Gastrocnemius medialis (tissue), 4 donors: Measurements from ENCODE around the gene NACA. TPM values are rescaled to one million over a fixed set of nuclear protein-coding genes. Genes with fewer than 3 reads are reported as not detected.
A peak's percentile ranks its signal among the peaks of the same experiment; 100 is the strongest.

Experiments
- ATAC-seq, 2 donors: fragments of 150-250 bp; one replicate each; pipeline ENCODE4 v1.9.1; 2016
- DNase-seq, 2 donors: peaks; one replicate each; pipeline ENCODE4 v3.0.0-alpha.2; 2019
- H3K27ac ChIP-seq, 4 donors: fragments of 200-600 bp; sonication (generic); 1 replicate in 1 of 4; 2 replicates in 3 of 4; pipeline ENCODE4 v1.5.1; 2016 to 2018; ENCODE audit warnings: mild to moderate bottlenecking in 2 of 4, moderate library complexity in 1 of 4
- H3K27me3 ChIP-seq, 3 donors: fragments of 200-600 bp; sonication (generic) in 2 of 3; 1 replicate in 1 of 3; 2 replicates in 2 of 3; pipeline versions ENCODE4 v1.5.1 to v1.6.0; 2016 to 2019; ENCODE audit warnings: mild to moderate bottlenecking in 1 of 3, moderate library complexity in 1 of 3
- H3K36me3 ChIP-seq, 2 donors: fragments of 200-600 bp; sonication (generic) in 1 of 2; one replicate each; pipeline ENCODE4 v1.5.1; 2017 to 2018
- H3K4me1 ChIP-seq, 2 donors: fragments of 200-600 bp; sonication (generic) in 1 of 2; one replicate each; pipeline ENCODE4 v1.5.1; 2016 to 2017; ENCODE audit warnings: mild to moderate bottlenecking in 2 of 2
- H3K4me3 ChIP-seq, 4 donors: fragments of 200-600 bp; sonication (generic) in 3 of 4; 1 replicate in 1 of 4; 2 replicates in 3 of 4; pipeline ENCODE4 v1.5.1; 2016 to 2019; ENCODE audit warnings: mild to moderate bottlenecking in 2 of 4
- H3K9me3 ChIP-seq, 3 donors: fragments of 200-600 bp; sonication (generic) in 2 of 3; 1 replicate in 1 of 3; 2 replicates in 2 of 3; pipeline ENCODE4 v1.5.1; 2016 to 2019
- POLR2A ChIP-seq, 2 donors: fragments of 450-650 bp; IDR thresholded peaks; one replicate each; pipeline ENCODE4 v1.6.1; 2017; ENCODE audit warnings: antibody characterized with exemption in 2 of 2, mild to moderate bottlenecking in 2 of 2, moderate library complexity in 2 of 2
- in situ Hi-C, 4 donors: fragments of 200-750 bp; cut with MboI; loops; one replicate each; pipeline versions ENCODE4 v1.15.0 to v1.8.0; 2017; ENCODE audit warnings: low sequenced_read_pairs in 4 of 4
- intact Hi-C: fragments of 100-400 bp; cut with DNase I; formaldehyde crosslinking; loops from one replicate; pipeline ENCODE4 v1.15.1; 2023; ENCODE audit warnings: low total_unique reads
- total RNA-seq, 4 donors: library from RNA; depleted of rRNA; stranded (reverse); fragments of >200 nt; gene quantifications; one replicate each; pipeline versions ENCODE4 v1.1.0 to v1.2.3, GENCODE V29; 2016
- TF ChIP-seq, protein P1 (sequence below), 5 experiments: fragments of 450-650 bp in 3 of 5; fragments of 200-600 bp in 2 of 5; sonication (generic) in 2 of 5; IDR thresholded peaks in 4 of 5; conservative IDR thresholded peaks in 1 of 5; 1 replicate in 4 of 5; 2 replicates in 1 of 5; pipeline ENCODE4 v1.5.1; 2016 to 2019; ENCODE audit warnings: antibody characterized with exemption in 5 of 5, mild to moderate bottlenecking in 3 of 5, moderate library complexity in 3 of 5

NACA gene
- total RNA-seq, 4 donors from 2014 or later: 225 to 438 (median 398) TPM

DNA sequence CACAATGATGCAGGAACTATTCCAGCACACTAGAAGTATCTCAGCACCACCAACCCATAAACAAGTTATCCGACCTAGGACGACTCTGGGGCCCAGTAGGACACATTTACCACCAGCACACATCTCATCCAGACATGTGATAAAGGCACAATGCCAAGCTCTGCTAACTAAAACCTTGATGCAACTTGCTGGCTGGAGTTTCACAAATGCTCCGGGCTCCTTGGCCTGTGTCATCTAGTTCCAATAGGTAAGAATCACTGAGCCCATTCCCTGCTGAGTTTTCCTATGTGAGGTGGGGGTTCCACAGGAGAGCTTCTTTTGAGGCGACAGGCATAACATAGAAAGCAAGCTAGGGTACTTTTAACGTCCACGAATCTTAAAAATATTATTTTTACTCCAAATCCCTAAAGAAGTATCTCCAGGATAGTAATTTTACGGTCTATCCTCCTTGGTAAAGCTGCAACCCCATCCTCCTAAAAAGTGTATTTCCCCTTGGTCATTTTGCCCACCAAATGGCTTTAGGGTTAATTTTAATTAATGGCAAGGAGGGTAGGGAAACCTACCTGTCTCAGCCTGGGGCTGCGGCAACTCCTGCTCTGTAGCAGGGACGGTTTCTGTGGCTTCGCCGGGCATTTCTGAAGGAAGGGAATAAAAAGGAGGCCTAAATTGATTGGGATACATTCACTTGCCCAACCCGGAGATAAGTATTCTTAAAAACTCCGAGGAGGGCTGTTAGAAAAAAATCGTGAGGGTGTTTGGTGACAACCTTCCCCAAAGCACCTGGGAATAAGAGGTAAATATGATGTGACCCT is 1.0 kb downstream of the NACA start:
- Histone ChIP-seq H3K27me3 (no peaks in the 10 kb centered on the region), H3K4me1 (peaks cover 44 to 53% of the 10 kb centered on the region in 2 donors), H3K9me3 (no peaks in the 10 kb centered on the region), H3K36me3 (peaks cover 0 to 27% of the 10 kb centered on the region in 2 donors), H3K27ac (peak overlapping the region; percentile 95 to 98 (median 96)), H3K4me3 (peak overlapping the region; percentile 78 to 99 (median 84))
- in situ Hi-C loops: loop anchor here in 2 of 4 donors (10.0 kb wide), 2 partner anchors 79 to 89 kb away; partner anchors contain the start of genes ATP5F1B (in 1 of the 2) and BAZ2A (in 1 of the 2)
- peak; percentile 83 for ATAC-seq
- peak; percentile 76 to 82 for TF ChIP-seq POLR2A (IDR thresholded peaks at IDR 0.05)
- TF ChIP-seq, protein P1, sequence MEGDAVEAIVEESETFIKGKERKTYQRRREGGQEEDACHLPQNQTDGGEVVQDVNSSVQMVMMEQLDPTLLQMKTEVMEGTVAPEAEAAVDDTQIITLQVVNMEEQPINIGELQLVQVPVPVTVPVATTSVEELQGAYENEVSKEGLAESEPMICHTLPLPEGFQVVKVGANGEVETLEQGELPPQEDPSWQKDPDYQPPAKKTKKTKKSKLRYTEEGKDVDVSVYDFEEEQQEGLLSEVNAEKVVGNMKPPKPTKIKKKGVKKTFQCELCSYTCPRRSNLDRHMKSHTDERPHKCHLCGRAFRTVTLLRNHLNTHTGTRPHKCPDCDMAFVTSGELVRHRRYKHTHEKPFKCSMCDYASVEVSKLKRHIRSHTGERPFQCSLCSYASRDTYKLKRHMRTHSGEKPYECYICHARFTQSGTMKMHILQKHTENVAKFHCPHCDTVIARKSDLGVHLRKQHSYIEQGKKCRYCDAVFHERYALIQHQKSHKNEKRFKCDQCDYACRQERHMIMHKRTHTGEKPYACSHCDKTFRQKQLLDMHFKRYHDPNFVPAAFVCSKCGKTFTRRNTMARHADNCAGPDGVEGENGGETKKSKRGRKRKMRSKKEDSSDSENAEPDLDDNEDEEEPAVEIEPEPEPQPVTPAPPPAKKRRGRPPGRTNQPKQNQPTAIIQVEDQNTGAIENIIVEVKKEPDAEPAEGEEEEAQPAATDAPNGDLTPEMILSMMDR (IDR thresholded peaks at IDR 0.05 in 4 of 5, conservative IDR thresholded peaks at IDR 0.05 in 1 of 5): no peak
- intact Hi-C loops: loop anchor here (1.0 to 10.0 kb wide), 3 partner anchors 606 to 999 kb away; partner anchors contain the start of genes CD63, MBD6, RDH5 and ZC3H10
- peak; percentile 93 to 95 for DNase-seq

DNA sequence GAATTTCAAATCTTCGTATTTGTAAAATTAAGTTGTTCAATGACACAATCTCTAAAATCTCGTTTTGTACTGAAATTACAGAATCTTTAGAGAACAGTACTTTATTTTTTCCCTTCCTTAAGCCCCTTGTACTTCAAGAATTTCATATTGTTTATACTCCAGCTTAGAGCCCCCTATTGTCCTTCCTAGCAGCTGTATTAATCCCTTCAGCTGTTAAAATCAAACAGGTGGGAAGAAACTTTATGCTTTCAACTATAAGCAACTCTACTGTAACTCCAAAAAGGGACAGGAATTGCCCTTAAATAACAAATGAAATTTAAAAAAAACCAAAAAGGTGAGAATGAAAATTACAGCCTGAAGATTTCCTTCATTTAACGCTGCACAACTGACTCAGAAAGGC is 1.7 kb downstream of the NACA start:
- Histone ChIP-seq H3K27me3 (no peaks in the 10 kb centered on the region), H3K36me3 (peaks cover 0 to 35% of the 10 kb centered on the region in 2 donors), H3K4me3 (peak overlapping the region; percentile 78 to 99 (median 84)), H3K4me1 (peaks cover 51 to 61% of the 10 kb centered on the region in 2 donors), H3K27ac (peak overlapping the region; percentile 95 to 98 (median 96)), H3K9me3 (no peaks in the 10 kb centered on the region)
- intact Hi-C loops: loop anchor here (10.0 kb wide), 1 partner anchor 999 kb away; the partner anchor contains the start of genes CD63 and RDH5
- ATAC-seq (no peak), DNase-seq (no peak)
- TF ChIP-seq, protein P1 (IDR thresholded peaks at IDR 0.05 in 4 of 5, conservative IDR thresholded peaks at IDR 0.05 in 1 of 5): no peak
- in situ Hi-C loops: loop anchor here in 2 of 4 donors (10.0 kb wide), 2 partner anchors 79 to 89 kb away; partner anchors contain the start of genes ATP5F1B (in 1 of the 2) and BAZ2A (in 1 of the 2)

DNA sequence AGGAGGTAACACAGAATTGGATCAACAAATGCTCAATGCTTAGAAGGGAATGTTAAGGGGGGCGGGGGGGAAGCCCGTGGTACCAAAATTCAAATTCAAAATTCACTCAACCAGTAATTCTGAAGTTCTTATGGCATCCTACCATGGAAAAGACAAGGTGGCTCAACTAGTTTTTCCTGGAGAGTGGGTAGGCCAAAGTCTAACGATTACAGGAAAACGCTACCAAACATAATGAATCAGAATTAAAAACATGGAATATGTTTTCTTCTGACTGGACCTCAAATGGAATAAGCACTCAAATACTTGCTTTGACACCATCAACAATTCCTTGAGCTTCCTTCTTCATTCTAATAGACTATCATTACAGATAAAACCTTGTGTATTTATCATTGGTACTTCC is 2.3 kb downstream of the NACA start:
- Histone ChIP-seq H3K4me1 (peaks cover 57 to 63% of the 10 kb centered on the region in 2 donors), H3K36me3 (peaks cover 0 to 35% of the 10 kb centered on the region in 2 donors), H3K9me3 (no peaks in the 10 kb centered on the region), H3K27ac (peak overlapping the region; percentile 95 to 98 (median 96)), H3K4me3 (peak overlapping the region; percentile 78 to 99 (median 84)), H3K27me3 (no peaks in the 10 kb centered on the region)
- TF ChIP-seq POLR2A (IDR thresholded peaks at IDR 0.05): no peak
- TF ChIP-seq, protein P1 (IDR thresholded peaks at IDR 0.05 in 4 of 5, conservative IDR thresholded peaks at IDR 0.05 in 1 of 5): no peak
- intact Hi-C loops: loop anchor here (10.0 kb wide), 1 partner anchor 998 kb away; the partner anchor contains the start of genes CD63 and RDH5
- DNase-seq: no peak
- no peak for ATAC-seq
- in situ Hi-C loops: loop anchor here in 2 of 4 donors (10.0 kb wide), 2 partner anchors 78 to 88 kb away; partner anchors contain the start of genes ATP5F1B (in 1 of the 2) and BAZ2A (in 1 of the 2)

DNA sequence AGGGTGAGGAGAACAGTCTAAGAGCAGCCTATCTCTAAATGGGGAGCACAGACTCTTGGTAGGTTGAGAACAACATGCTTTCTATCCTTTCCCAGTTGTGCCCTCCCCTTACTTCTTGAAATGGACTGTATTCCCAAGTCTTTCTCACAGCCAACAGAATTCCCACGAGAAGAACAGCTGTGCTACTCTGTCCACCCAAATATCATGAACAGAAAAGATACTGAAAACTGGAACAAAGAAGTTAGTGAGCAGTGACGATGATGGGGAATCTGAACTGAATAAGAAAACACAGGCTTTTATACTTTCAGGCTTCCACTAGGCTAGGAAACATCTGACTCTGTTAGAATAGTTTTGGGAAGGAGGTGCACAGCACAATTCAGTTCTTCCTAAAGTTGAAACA is 3.4 kb downstream of the NACA start:
- DNase-seq (no peak), ATAC-seq (no peak)
- H3K27me3 ChIP-seq: no peaks in the 10 kb centered on the region
- in situ Hi-C loops (loop anchor here in 2 of 4 donors (10.0 kb wide), 2 partner anchors 77 to 87 kb away; partner anchors contain the start of genes ATP5F1B (in 1 of the 2) and BAZ2A (in 1 of the 2)), intact Hi-C loops (loop anchor here (1.0 to 10.0 kb wide), 2 partner anchors 8 to 997 kb away; partner anchors contain the start of genes CD63 and RDH5)
- peaks cover 68 to 74% of the 10 kb centered on the region in 2 donors for H3K4me1 ChIP-seq
- peak overlapping the region; percentile 95 to 98 (median 96) for H3K27ac ChIP-seq
- H3K9me3 ChIP-seq: no peaks in the 10 kb centered on the region
- TF ChIP-seq, protein P1 (IDR thresholded peaks at IDR 0.05 in 4 of 5, conservative IDR thresholded peaks at IDR 0.05 in 1 of 5): no peak
- TF ChIP-seq POLR2A (IDR thresholded peaks at IDR 0.05): no peak
- H3K36me3 ChIP-seq: peaks cover 0 to 35% of the 10 kb centered on the region in 2 donors
- peak overlapping the region; percentile 26 to 99 (median 56) for H3K4me3 ChIP-seq
